Left ventricle myocardium inferior (tissue), 1 donor: ENCODE data around the gene ABHD17A. TPM values are rescaled to one million over a fixed set of nuclear protein-coding genes. Genes with fewer than 3 reads are reported as not detected.
A peak's percentile ranks its signal among the peaks of the same experiment; 100 is the strongest.

Experiments used
- DNase-seq: peaks from one replicate; pipeline ENCODE4 v3.0.0-alpha.2; 2020
- H3K27ac ChIP-seq: fragments of 200-600 bp; replicated peaks from 2 replicates; pipeline ENCODE4 v1.8.0; 2021
- H3K27me3 ChIP-seq: fragments of 200-600 bp; 2 replicates; pipeline ENCODE4 v1.8.0; 2021; ENCODE audit warnings: low read depth
- H3K36me3 ChIP-seq: fragments of 200-600 bp; 2 replicates; pipeline ENCODE4 v1.8.0; 2021
- H3K4me1 ChIP-seq: fragments of 200-600 bp; 2 replicates; pipeline ENCODE4 v1.8.0; 2021
- H3K4me3 ChIP-seq: fragments of 200-600 bp; 2 replicates; pipeline ENCODE4 v1.8.0; 2021; ENCODE audit warnings: mild to moderate bottlenecking, moderate library complexity
- H3K9me3 ChIP-seq: fragments of 200-600 bp; replicated peaks from 2 replicates; pipeline ENCODE4 v1.8.0; 2021
- CTCF ChIP-seq: fragments of 200-600 bp; IDR thresholded peaks from 2 replicates; pipeline ENCODE4 v1.8.0; 2021; ENCODE audit warnings: antibody characterized with exemption, mild to moderate bottlenecking, borderline replicate concordance
- intact Hi-C: fragments of 100-400 bp; cut with micrococcal nuclease; formaldehyde crosslinking; loops from one replicate; pipeline ENCODE4 v1.11.0; 2022
- total RNA-seq: library from RNA; stranded (reverse); fragmentation: NEBNext Ultra II Directional; extraction: Animal tissue kit (Norgen Biotek cat#: 25700); gene quantifications from one replicate; pipeline ENCODE4 v1.2.1, GENCODE V29; 2021
- donor health status: DM: no; HTN: yes; CAD: no; lungs with severe emphysema.

The ABHD17A gene
- total RNA-seq, 1 donor from 2014 or later, result 55.6 TPM

GRCh38 chr19:1850809-1851653 lies 34.3 kb downstream of the ABHD17A start:
- no peaks in the 10 kb centered on the region for H3K36me3 ChIP-seq
- H3K27me3 ChIP-seq, result no peaks in the 10 kb centered on the region
- no peaks in the 10 kb centered on the region for H3K9me3 ChIP-seq
- peaks cover 64% of the 10 kb centered on the region for H3K4me1 ChIP-seq
- peak; percentile 8 for TF ChIP-seq CTCF
- H3K4me3 ChIP-seq, result no peak overlapping the region
- intact Hi-C loops, result no loop called here
- H3K27ac ChIP-seq, result no peak overlapping the region
- no peak for DNase-seq

GRCh38 chr19:1849886-1850398 lies 35.4 kb downstream of the ABHD17A start:
- peaks cover 4% of the 10 kb centered on the region for H3K36me3 ChIP-seq
- H3K27ac ChIP-seq, result no peak overlapping the region
- H3K4me3 ChIP-seq, result no peak overlapping the region
- no peak for TF ChIP-seq CTCF
- no peaks in the 10 kb centered on the region for H3K27me3 ChIP-seq
- H3K4me1 ChIP-seq, result peaks cover 65% of the 10 kb centered on the region
- no peaks in the 10 kb centered on the region for H3K9me3 ChIP-seq
- no peak for DNase-seq
- intact Hi-C loops, result no loop called here

GRCh38 chr19:1849132-1849474 lies 36.2 kb downstream of the ABHD17A start:
- Histone ChIP-seq H3K9me3 (no peaks in the 10 kb centered on the region), H3K27ac (peak overlapping the region; percentile 99), H3K4me1 (peaks cover 65% of the 10 kb centered on the region), H3K36me3 (peaks cover 6% of the 10 kb centered on the region), H3K27me3 (no peaks in the 10 kb centered on the region), H3K4me3 (no peak overlapping the region)
- intact Hi-C loops, result no loop called here
- TF ChIP-seq CTCF, result no peak
- no peak for DNase-seq

- Histone ChIP-seq H3K9me3 (no peaks in the 10 kb centered on the region), H3K27ac (peak within 1 kb of the TSS; percentile 99), H3K4me1 (peaks cover 65% of the 10 kb centered on the region), H3K27me3 (no peaks in the 10 kb centered on the region), H3K36me3 (peaks cover 6% of the 10 kb centered on the region), H3K4me3 (peak within 1 kb of the TSS; percentile 100)
- intact Hi-C loops, result no loop called here
- TF ChIP-seq CTCF, result peak; percentile 94
- DNase-seq, result peak; percentile 96
Measured at GRCh38 chr19:1848399-1849131, 36.7 kb downstream of the ABHD17A start, which contains the start of gene REXO1. TSS of gene REXO1 (minus strand) at chr19:1848483. CDS start at chr19:1848358, 125 bp downstream.

- Histone ChIP-seq H3K9me3 (no peaks in the 10 kb centered on the region), H3K4me3 (peak overlapping the region; percentile 100), H3K27ac (peak overlapping the region; percentile 99), H3K4me1 (peaks cover 66% of the 10 kb centered on the region), H3K27me3 (no peaks in the 10 kb centered on the region), H3K36me3 (peaks cover 6% of the 10 kb centered on the region)
- DNase-seq, result no peak
- TF ChIP-seq CTCF, result no peak
- intact Hi-C loops, result no loop called here
Measured at GRCh38 chr19:1847684-1848398, 37.5 kb downstream of the ABHD17A start.
